NK-92 (cell line): ENCODE data around the gene PDE4D.
"Not testable (repeated sequence)": the region's sequence is repeated elsewhere in the genome, so short reads cannot be mapped to it uniquely, and the experiment has no call there.

Experiments used
- DNase-seq: peaks from one replicate; lab custom pipeline; 2025; ENCODE audit not compliant: unreplicated experiment; lab: John Stamatoyannopoulos, UW

The PDE4D gene

DNA sequence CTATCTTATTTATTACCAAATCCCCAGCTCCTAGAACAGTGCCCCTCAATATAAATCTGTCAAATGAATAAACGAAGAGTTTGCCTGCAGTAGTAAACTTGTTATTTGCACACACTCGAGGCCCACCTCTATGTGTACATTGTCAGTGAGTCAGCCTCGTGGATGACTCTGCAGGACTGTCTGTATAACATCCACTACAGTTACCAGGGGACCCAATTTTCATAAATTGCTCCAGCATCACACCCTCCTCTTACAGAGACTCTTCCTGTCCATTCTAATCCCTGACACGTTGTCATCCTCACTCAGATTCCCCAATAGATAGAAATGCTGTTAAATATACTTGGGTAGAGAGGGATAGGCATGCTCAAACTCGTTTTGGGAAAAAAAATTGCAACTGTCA is 832.1 kb downstream of the PDE4D start:
- no peak for DNase-seq

DNA sequence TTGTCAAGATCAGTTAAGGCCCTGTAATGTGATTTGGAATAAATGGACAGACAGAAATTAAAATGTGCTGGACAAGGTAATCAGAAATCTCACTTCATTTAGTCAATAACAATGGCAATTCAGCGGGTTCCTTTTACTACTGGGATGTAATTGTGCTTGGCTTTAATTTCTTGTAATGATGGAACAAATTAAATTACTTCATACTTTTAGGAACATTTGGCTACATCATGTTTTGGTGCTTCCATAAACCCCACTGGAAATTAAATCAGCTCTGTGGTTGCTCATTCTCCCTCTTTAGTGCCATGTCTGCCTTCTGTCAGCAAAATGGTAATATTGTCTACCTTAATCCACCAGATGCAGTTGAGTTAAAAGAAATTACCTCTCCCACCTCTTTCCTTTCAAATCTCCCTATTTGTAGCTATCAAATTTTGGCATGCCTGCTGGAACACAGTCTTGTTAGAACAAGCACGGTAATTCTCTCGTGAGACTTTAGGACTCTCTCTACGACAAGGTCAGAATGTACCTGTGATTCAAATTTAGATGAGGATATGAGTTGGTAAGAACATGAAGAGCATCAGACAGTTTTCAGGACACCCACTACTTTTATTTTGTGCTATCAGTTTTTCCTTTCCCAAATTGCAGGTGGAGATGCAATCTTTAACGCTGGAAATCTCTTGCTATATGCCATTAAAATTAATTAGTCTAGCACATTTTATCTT is 834.4 kb downstream of the PDE4D start:
- DNase-seq = no peak

DNA sequence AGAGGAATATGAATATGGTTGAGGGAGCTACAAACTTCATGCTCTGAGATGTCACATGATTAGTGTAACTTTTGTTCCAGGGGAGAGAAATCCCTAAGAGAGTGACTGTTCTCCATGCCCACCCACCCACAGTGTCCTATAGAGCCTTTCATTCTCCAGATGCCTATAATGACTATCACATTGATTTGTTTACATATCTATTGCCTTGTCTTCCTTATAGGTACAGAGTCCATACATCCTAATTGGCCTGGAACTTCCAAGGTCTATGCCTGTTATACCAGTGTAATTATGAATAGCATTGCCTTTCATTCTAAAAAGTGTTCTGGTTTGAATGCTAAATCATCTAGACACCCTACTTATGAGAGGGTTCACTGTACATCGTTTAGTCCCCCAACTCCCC is 835.3 kb downstream of the PDE4D start:
- no peak for DNase-seq

DNA sequence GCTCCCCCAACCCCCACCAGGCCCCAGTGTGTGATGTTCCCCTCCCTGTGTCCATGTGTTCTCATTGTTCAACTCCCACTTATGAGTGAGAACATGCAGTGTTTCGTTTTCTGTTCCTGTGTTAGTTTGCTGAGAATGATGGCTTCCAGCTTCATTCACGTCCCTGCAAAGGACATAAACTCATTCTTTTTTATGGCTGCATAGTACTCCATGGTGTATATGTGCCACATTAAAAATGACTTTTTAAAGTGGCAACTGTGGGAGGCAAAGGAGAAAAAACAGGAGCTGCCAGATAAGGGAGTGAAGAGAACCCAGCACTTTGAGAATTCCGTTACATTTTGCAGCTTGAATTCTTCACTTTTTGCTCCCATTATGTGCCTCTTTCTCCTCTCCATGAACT is 836.9 kb downstream of the PDE4D start:
- DNase-seq = not testable (repeated sequence)

DNA sequence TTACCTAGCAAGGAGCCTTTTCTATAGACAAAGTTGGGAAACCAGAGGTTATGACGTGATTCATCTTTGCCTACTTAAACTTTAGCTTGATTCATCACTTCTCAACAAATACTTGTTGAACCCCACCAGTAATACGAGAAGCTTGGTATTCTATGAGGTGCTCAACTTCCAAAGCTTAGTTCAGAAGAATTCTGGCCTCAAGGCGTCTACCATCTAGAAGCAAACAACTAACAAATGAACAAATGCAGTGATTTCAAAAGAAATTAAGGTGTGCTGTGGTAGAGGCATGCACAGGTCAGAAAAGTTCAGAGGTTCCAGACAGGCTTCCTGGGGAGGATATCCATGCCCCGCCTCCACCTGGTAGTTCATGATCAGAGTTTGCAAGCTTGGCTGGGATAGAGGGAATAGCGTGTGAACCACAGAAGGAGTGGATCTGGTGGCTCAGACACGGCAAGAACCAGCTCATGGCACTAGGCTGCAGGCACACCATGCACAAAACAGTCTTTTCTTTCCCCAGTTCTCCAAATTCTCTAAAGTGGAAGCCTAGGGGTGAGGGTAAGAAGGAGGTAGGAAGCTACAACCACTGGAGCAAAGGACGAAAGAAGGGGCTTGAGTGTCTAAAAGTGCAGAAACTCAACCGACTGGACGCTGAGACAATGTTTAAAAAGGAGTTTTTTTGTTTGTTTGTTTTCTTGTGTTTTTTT is 837.6 kb downstream of the PDE4D start:
- DNase-seq = no peak

DNA sequence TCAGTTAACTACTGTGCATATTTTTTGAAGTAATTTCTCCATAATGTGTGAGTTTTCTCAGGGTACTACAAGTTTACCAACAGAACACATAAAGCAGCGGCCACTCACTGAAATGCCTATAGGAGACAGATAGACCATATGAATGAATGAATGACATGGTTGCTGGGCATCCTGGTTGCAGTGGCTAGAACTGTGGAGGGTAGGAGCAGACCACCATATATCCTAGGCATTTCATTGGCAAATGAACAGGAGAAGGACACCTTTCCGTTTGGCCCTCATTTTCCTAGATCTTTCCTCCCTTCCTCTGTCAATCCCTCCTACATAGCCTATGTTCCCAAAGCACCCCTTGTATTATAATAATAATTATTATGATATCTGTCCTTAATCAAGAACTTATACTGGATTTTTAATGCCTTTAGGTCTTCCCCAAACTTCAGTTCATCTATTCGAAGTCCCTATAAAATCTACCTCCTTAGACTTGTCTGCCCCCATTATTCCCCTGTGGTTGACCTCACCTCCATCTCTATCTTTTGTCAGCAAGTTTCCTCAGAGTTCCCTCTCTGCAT is 838.5 kb downstream of the PDE4D start:
- DNase-seq = no peak

DNA sequence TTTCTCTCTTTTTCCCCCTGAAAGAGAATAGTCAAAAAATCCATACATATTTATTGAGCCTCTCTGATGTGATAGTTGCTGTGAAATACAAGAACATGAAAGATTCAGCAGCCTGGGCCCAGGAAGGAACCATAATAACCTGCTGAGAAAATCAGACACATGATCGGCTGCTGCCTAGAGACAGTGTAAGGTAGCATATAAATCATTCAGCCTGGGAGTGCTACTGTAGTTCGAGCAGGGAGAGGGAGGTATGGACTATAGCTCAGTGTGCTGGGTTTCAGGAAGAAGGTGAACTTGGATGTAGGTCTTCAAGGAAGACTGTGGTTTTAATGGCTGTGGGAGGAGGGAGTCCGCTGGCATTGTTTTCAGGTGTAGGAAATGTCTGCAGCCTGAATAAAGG is 841.6 kb downstream of the PDE4D start:
- no peak for DNase-seq

DNA sequence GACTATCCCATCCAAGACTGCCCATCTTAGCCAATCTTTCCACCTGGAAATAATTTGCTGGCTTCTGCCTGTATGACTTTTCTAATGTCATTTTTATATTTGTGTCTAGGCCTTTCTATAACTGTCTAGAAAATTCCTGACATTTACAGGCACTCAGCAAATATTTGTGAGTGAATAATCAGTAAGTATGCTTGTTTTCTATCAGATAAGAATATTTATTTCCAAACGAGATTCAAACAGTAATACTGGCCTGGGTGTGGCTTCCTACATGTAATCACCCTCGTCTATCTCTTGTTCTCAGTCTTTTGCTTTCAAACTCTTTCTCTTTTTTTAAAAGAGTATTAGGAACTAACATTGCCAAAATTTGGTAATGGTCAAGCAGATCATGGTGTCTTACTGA is 844.4 kb downstream of the PDE4D start:
- no peak for DNase-seq

DNA sequence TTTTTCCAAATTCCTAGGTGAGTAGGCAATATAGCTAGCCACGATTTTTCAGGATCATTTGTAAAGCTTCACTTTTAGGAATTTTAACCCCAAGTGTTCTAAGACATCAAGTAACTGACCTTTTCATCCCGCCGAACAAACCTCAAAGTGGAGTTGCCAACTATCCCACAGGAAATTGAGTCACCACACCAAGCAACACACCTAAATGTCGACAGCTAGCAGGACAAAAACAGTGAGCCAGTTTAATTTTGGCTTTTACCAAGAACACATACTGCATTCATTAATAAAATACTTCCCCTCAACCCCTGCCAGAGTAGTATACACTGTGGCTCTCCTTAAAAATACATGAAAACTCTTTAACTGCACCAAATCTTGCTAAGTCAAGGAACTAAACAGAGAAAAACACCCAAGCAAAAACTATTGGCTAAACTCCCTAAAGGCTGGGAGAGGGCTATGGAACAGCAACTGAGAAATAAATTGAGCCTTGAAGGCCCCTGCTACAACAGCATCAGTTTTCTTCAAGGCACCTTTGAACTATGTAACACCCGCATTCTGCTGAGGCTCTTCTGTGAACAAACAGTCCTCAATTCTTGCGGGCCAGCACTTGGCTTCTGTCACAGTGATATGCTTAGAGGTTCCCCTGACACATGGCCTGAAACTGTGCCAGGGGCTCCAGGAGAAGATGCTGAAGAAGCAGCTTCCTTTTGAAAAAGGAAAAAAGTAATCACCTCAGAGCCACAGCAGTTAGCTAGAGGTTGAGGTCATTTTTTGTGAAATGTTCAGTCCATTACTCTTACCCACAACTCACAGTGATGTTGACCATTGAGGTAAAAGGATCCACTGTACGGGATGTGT is 851.1 kb downstream of the PDE4D start:
- no peak for DNase-seq

DNA sequence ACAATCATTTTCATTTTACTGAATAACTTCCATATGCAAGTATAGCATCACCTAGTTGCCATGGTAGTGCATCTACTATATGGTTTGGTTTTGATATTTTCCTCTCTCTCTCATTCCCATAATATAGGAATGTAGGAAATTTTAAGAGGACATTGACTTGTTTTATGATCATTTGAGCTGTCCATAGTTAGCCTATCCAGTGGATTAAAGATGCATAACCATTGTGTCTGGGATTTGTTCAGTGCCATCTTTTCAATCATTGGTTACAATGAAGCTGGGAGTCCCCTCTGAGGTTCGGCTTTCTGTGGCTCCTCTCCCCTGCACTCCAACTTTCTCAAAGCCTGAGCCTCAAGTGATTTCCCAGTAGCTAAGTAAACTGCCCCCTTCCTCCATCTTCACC is 852.2 kb downstream of the PDE4D start:
- DNase-seq = no peak

DNA sequence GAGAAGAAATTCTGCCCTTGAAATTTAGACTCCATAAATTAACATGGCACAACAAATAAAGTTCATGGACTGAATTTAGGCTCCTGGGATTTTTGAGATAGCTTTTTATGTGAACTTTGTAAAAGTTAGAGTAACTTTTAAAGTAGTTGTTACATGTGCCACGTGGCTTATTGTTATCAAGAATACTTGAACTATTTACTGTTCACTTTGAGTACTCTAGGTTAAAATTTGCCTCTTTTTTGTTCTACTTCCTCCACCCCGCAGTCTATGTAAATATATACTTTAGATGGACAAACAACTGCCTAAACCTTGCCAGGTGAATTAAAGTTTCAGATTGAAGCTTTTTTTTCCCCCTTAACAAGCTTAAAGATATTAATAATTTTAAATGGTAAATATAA is 852.7 kb downstream of the PDE4D start:
- DNase-seq = no peak

DNA sequence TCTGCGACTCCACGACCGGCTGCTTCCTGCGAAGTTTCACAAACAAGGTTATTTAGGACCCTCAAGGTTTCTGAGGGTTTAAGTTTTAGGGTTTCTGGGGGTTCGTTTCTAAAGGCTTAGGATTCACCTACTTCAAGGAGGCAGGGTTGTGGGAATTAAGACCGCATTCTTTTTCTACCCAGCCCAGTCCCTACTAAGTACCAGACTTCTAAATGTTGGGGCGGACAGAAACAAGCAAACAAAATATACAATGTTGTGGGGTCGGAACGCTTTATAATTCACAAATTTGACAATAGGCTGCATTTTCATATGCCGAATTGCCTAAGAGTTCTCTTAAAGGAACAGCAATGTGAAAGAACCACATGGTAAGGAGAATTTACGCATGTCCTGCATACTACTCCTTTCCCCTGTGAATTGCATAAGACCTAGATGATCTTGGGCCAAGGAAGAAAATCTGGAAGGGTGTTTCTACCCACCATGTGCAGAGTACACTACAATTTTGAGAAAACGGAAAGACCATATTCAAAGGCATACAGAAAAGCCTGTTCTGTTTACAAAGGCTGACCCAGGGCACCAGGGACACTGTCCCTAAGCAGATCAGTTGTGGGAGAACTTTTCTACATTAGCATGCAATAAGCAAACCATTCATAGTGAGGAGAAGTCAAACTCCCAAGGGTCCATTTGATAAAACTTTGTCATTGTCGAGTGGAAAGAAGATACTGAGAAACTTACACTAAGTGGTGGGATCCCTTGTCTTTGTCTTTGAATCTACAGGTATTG is 853.3 kb downstream of the PDE4D start:
- no peak for DNase-seq

DNA sequence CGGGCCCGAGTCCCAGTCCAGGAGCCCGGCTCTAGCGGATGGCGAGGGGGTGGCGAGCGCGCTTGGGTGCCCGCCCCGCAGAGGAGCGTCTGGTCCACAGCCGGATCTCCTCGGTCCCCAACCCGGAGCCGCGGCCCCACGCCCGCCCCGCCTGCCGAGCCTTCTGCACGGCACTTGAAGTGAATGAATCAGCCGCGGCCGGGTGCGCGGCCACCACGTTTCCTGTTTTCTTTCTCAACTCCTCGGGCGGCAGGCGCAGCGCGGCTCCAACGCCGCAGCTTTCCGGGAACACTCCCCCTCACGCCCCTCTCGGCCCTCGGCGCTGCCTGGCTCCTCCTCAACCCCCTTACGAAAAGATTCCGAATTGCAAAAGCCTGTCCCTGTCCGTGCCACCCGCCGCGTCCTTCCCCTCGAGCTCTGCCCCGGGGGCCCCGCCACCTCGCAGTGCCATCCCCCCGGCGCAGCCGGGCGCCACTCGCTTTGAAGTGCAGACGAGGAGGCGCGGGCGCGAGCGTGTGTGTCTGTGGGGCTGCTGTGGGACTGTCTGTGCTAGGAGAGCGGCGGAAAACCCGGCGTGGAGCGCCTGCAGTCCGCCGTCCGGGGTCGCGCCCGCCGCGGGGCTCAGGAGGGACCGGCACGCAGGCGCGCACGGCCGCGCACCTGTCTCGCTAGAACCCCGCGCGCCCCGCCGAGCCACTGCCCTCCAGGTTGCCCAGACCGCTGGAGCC is 854.1 kb downstream of the PDE4D start:
- no peak for DNase-seq

DNA sequence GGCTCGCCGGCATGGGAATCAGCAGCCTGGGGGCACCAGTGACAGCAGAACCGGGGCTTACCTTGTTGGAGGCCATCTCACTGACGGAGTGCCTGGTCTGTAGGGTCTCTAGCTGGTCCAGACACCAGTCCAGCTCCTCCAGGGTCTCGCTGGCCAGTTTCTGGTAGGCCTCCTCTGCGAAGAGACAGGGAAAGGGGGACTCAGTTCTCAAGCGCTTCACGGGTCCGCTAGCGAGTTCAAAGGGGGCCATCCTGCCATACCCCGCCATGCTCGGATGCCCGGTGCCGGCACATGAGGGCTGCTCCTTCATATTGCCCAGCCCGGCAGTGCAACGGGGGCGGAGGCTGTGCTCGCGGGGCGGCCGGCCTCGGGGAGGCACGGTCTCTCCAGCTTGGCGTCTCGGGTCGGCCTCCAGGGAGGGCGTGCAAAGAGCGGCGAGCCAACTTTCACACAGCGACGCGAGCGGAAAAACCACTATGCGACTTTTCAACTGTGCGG is 854.7 kb downstream of the PDE4D start:
- DNase-seq = no peak

DNA sequence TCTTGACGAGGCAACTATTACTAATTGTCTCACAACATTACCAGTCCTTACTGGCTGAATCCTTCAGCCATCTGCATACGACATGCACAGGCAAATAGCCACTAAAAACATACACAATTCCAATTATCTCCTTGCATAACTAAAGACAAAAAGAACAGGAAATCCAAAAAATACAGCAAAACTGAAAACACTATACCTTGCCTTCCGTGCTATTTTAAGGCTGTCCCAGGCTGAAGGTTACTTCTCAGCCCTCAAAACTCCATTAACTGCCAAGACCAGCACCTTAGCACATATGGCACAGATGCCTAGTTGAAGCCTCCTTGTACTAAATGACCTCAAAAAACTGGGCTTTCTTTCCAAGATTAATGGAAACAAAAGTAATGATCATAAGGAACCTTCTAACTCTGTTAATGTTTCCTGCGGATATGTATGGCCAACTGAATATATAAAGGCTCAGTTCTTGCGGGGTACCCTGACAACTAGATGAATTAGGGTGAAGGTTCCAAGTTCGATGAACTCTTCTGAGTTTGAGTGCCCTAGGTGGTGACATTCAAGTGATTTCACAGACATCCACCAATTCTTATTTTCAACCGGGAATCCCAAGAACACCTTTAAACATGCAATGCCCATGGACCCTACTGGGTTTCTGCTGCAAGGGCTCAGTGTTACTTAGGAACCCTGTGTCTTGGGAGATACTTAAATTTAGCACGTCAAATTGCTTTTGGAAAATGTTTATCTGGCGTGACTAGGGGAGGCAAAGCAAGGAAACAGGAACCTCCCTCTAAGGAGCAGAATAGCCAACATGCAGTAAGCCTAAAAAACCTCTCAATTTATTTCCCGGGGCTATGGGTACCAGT is 855.4 kb downstream of the PDE4D start:
- no peak for DNase-seq

DNA sequence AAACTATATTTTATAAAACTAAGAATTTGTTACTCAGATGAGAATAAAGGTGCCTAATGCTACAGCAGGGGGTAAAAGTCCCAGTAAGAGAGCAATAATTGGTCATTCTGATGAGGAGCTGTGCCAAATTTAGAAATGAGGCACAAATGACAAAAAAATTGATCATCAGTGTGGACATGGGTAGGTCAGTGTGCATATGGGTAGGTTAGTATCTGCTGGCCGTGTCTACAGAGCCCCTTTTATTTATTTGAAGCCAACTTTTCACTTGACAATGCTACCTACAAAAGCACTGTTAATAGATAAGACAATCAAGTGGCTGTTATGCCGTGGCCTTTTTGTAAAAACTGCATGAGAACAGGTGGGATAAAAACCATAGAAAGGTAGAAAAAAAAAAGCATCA is 856.1 kb downstream of the PDE4D start:
- no peak for DNase-seq

DNA sequence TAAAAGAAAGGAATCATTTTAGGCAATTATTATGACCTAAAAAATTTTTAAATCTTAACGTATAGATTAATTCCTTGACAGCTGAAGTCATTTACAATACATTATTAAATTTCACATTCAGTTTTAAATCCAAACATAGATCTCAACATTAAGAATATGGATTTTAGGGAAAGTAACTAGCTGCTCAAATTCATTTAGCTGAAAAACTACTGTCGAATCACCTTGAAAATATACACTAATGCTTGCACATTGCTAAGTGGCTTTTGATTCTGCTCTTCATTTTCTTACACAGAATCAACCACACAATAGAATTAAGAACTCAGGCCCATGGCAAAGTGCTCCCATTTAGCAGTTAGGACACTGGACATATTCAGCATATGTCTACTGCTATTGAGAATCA is 856.5 kb downstream of the PDE4D start:
- no peak for DNase-seq

DNA sequence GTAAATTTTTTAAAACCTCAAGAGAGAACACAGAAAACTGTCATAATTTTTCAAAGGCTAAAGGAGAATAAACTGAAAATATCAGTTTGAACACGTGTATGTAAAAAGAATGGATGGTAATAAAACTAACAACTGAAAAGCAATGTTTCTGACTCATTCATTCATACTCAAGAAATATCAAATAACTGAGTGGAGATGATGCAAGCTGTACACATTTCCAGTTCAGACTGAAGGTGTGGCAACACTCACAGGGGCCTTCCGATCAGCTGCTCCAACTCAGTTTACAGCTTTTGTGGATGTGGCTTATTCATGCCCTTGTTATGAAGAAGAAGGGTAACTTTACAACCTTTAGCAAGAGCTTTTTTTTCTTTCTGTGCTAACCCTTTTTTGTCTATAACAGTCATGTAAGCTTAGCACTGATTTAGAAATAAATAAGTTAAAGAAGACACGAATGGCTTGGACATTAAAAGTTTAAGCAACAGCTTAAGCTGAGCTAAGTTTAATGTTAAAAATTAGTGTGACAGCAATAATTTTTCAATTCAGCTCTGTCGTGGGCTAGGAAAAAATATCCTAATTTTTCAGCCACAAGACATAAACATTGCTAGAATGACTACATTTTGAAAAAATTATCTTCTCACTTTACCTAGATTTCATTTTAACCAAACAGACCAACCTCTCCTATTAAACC is 857.1 kb downstream of the PDE4D start:
- no peak for DNase-seq

DNA sequence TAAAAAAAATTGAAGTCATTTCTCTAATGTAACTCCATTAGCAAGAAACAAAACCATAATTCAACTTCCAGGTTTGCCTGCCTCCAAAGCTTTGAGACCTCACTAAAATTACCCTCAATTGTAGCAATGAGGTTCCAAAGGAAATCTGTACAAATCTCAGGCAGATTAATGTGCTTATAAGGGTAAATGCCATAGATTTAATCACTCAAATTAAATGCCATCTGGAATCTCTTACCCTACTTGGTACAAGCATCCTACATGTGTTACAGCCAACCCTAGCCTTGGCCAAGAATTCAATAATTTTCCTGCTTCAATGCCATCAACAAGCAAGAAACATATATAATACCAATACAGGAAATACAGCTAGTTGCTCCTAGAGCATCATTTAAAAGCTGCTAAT is 857.8 kb downstream of the PDE4D start:
- no peak for DNase-seq
